Activated effector memory CD4-positive, alpha-beta T cell treated with anti-CD3 and anti-CD28 coated beads, Interleukin-2, amount 50 U/mL, for 16 hours (primary cell): ENCODE measurements around the gene TMPRSS13.

Source experiments
- DNase-seq: peaks from one replicate; pipeline ENCODE4 v3.0.0-alpha.2; 2020

TMPRSS13 gene

GRCh38 chr11:117884994-117885393 lies 44.2 kb downstream of the TMPRSS13 start:
- peak; percentile 48 for DNase-seq

- no peak for DNase-seq
These were observed 46.1 kb downstream of the TMPRSS13 start for GRCh38 chr11:117883063-117883462.

- DNase-seq = no peak
These were observed 46.8 kb downstream of the TMPRSS13 start for GRCh38 chr11:117882311-117882905.

- peak; percentile 31 for DNase-seq
These were observed 48.0 kb downstream of the TMPRSS13 start for GRCh38 chr11:117881217-117881616.

- peak; percentile 60 for DNase-seq
These were observed 49.4 kb downstream of the TMPRSS13 start for GRCh38 chr11:117879516-117880480.

GRCh38 chr11:117878939-117879475 lies 50.2 kb downstream of the TMPRSS13 start:
- DNase-seq = no peak

GRCh38 chr11:117878314-117878938 lies 50.8 kb downstream of the TMPRSS13 start:
- DNase-seq = peak; percentile 30

GRCh38 chr11:117877120-117877784 lies 52.0 kb downstream of the TMPRSS13 start:
- no peak for DNase-seq

GRCh38 chr11:117876341-117877119 lies 52.7 kb downstream of the TMPRSS13 start, which contains the start of gene FXYD6:
FXYD6 (minus strand) TSS chr11:117876658; CDS start chr11:117842776, 33,882 bp downstream.
- DNase-seq = peak; percentile 61

GRCh38 chr11:117876059-117876340 lies 53.2 kb downstream of the TMPRSS13 start:
- peak; percentile 60 for DNase-seq

GRCh38 chr11:117875382-117876058 lies 53.7 kb downstream of the TMPRSS13 start:
- DNase-seq = peak; percentile 70

GRCh38 chr11:117874910-117875381 lies 54.3 kb downstream of the TMPRSS13 start:
- no peak for DNase-seq

GRCh38 chr11:117874253-117874909 lies 54.8 kb downstream of the TMPRSS13 start:
- no peak for DNase-seq

- DNase-seq = peak; percentile 1
These were observed 55.4 kb downstream of the TMPRSS13 start for GRCh38 chr11:117873828-117874125.

GRCh38 chr11:117872975-117873827 lies 56.0 kb downstream of the TMPRSS13 start:
- peak; percentile 19 for DNase-seq

- DNase-seq = no peak
These were observed 56.7 kb downstream of the TMPRSS13 start for GRCh38 chr11:117872420-117872961.

GRCh38 chr11:117871784-117872183 lies 57.4 kb downstream of the TMPRSS13 start:
- no peak for DNase-seq

GRCh38 chr11:117871160-117871559 lies 58.0 kb downstream of the TMPRSS13 start:
- DNase-seq = peak; percentile 45

GRCh38 chr11:117870103-117870952 lies 58.9 kb downstream of the TMPRSS13 start:
- peak; percentile 50 for DNase-seq
